Measurements from ENCODE around the gene PCDHGA7. TPM values are rescaled to one million over a fixed set of nuclear protein-coding genes. Genes with fewer than 3 reads are reported as not detected.
"Not testable (repeated sequence)": the region's sequence is repeated elsewhere in the genome, so short reads cannot be mapped to it uniquely, and the experiment has no call there.

The PCDHGA7 gene
- total RNA-seq, 2 donors from 2014 or later = 0.59 to 1.0 TPM

DNA sequence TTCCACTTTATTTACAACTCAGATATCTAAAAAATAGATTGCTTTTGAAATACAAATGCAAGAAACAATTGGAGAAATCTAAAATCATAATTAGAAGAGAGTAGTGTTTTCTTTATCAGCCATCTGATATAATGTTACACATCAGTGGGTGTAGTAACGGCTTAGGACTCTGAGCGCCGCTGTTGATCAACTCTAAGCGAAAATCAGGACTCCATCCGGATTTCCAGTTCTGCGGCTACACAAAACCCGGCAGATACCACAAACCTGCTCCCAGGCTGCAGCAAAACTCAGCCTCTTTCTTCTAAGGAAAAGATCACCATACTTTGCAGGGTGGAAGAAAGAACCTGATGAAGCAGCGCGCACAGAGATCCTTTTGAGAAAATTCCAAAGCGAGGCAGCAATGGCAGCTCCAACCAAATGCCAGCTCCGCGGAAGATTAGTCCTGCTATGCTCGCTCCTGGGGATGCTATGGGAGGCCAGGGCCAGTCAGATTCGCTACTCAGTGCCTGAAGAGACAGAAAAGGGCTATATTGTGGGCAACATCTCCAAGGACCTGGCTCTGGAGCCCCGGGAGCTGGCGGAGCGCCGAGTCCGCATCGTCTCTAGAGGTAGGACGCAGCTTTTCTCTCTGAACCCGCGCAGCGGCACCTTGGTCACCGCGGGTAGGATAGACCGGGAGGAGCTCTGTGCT, 20.2 kb downstream of the PCDHGA7 start, which contains the start of gene PCDHGA9:
Gene PCDHGA9 (plus strand): TSS at position 226 of the 691 bp plus-strand sequence. CDS start 175 bp downstream, at position 401.
- intact Hi-C loops (cut with DNase I) = no loop called here

DNA sequence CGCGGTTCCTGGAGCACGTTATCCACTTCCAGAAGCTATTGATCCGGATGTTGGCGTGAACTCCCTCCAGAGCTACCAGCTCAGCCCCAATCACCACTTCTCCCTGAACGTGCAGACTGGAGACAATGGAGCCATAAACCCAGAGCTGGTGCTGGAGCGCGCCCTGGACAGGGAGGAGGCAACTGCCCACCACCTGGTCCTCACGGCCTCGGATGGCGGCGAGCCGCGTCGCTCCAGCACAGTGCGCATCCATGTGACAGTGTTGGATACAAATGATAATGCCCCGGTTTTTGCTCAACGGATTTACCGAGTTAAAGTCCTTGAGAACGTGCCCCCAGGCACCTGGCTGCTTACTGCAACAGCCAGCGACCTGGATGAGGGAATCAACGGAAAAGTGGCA, 20.8 kb downstream of the PCDHGA7 start:
- intact Hi-C loops (cut with DNase I) = no loop called here
- H3K27ac ChIP-seq = no peak overlapping the region
- TF ChIP-seq, protein P1, sequence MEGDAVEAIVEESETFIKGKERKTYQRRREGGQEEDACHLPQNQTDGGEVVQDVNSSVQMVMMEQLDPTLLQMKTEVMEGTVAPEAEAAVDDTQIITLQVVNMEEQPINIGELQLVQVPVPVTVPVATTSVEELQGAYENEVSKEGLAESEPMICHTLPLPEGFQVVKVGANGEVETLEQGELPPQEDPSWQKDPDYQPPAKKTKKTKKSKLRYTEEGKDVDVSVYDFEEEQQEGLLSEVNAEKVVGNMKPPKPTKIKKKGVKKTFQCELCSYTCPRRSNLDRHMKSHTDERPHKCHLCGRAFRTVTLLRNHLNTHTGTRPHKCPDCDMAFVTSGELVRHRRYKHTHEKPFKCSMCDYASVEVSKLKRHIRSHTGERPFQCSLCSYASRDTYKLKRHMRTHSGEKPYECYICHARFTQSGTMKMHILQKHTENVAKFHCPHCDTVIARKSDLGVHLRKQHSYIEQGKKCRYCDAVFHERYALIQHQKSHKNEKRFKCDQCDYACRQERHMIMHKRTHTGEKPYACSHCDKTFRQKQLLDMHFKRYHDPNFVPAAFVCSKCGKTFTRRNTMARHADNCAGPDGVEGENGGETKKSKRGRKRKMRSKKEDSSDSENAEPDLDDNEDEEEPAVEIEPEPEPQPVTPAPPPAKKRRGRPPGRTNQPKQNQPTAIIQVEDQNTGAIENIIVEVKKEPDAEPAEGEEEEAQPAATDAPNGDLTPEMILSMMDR (IDR thresholded peaks at IDR 0.05) = no peak
- DNase-seq = no peak
- H3K4me1 ChIP-seq = no peaks in the 10 kb centered on the region
- no peaks in the 10 kb centered on the region for H3K36me3 ChIP-seq
- no peak overlapping the region for H3K9ac ChIP-seq (ENCODE audit: low read depth in 2 of 2, low read length in 2 of 2)
- no peak overlapping the region for H3K4me3 ChIP-seq
- H3K27me3 ChIP-seq = no peaks in the 10 kb centered on the region
- H3K9me3 ChIP-seq = no peaks in the 10 kb centered on the region

More for the DNA sequence above, 20.2 kb downstream of the PCDHGA7 start, which contains the start of gene PCDHGA9:
- Histone ChIP-seq H3K27me3 (no peaks in the 10 kb centered on the region), H3K9ac (ENCODE audit: low read depth in 2 of 2, low read length in 2 of 2) (no peak within 1 kb of the TSS), H3K36me3 (no peaks in the 10 kb centered on the region), H3K27ac (no peak within 1 kb of the TSS), H3K4me1 (no peaks in the 10 kb centered on the region), H3K4me3 (no peak within 1 kb of the TSS), H3K9me3 (no peaks in the 10 kb centered on the region)
- TF ChIP-seq, protein P1 (IDR thresholded peaks at IDR 0.05) = no peak
- DNase-seq = no peak

DNA sequence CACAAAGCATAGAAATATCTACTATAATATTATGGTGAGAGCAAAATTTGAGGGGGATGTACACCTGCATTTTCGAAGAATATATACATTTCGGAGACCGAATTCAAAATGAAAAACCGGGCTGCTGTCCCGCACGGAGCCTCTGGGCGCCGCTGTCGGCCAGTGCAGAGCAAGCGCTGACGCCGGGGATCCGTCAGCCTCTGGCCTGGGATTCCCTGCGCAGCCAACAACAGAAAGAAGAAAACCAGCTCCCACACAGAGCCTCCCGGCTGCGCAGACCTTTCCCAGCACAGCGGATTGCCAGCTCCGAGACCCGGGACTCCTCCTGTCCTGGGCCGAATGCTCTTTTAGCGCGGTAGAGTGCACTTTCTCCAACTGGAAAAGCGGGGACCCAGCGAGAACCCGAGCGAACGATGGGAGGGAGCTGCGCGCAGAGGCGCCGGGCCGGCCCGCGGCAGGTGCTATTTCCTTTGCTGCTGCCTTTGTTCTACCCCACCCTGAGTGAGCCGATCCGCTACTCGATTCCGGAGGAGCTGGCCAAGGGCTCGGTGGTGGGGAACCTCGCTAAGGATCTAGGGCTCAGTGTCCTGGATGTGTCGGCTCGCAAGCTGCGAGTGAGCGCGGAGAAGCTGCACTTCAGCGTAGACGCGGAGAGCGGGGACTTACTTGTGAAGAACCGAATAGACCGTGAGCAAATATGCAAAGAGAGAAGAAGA, 25.4 kb downstream of the PCDHGA7 start, which contains the start of gene PCDHGB6:
Gene PCDHGB6 (plus strand): TSS at position 232 of the 716 bp plus-strand sequence. CDS start 182 bp downstream, at position 414.
- H3K9ac ChIP-seq (ENCODE audit: low read depth in 2 of 2, low read length in 2 of 2); intact Hi-C loops (cut with DNase I); H3K4me3 ChIP-seq; H3K27me3 ChIP-seq; H3K9me3 ChIP-seq; H3K4me1 ChIP-seq; H3K36me3 ChIP-seq; H3K27ac ChIP-seq: not testable (repeated sequence)
- peak; percentile 38 for DNase-seq

DNA sequence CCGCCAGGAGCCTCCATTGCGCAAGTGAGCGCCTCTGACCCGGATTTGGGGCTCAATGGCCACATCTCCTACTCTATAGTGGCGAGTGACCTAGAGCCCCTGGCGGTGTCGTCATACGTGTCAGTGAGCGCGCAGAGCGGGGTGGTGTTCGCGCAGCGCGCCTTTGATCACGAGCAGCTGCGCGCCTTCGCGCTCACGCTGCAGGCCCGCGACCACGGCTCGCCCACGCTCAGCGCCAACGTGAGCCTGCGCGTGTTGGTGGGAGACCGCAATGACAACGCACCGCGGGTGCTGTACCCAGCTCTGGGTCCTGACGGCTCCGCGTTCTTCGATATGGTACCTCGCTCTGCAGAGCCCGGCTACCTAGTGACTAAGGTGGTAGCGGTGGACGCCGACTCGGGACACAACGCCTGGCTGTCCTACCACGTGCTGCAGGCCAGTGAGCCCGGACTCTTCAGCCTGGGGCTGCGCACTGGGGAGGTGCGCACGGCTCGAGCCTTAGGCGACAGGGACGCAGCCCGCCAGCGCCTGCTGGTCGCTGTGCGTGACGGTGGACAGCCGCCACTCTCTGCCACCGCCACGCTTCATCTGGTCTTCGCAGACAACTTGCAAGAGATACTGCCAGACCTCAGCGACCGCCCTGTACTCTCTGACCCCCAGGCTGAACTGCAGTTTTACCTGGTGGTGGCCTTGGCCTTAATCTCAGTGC, 27.2 kb downstream of the PCDHGA7 start:
- Histone ChIP-seq H3K27ac (no peak overlapping the region), H3K9me3 (peaks cover 9% of the 10 kb centered on the region), H3K9ac (ENCODE audit: low read depth in 2 of 2, low read length in 2 of 2) (no peak overlapping the region), H3K36me3 (no peaks in the 10 kb centered on the region), H3K4me3 (no peak overlapping the region), H3K27me3 (no peaks in the 10 kb centered on the region), H3K4me1 (no peaks in the 10 kb centered on the region)
- intact Hi-C loops (cut with DNase I) = loop anchor here (10.0 kb wide), 2 partner anchors 115 to 155 kb away; no protein-coding TSS in a partner anchor
- TF ChIP-seq, protein P1 (IDR thresholded peaks at IDR 0.05) = no peak
- no peak for DNase-seq

DNA sequence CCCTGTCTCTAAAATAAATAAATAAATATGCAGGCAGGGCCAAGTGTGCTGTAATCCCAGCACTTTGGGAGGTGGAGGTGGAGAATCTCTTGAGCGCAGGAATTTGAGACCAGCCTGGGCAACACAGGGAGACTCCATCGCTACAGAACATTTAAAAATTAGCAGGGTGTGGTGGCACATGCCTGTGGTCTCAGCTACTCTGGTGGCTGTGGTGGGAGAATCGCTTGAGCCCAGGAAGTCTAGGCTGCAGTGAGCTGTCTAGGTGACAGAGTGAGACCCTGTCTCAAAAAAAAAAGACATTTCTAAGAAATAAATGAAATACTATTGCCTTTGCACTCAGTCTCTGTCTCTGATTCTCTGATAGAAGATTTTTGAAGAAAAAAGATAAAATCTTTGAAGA, 29.0 kb downstream of the PCDHGA7 start:
- Histone ChIP-seq H3K4me1 (no peaks in the 10 kb centered on the region), H3K27me3 (no peaks in the 10 kb centered on the region), H3K27ac (no peak overlapping the region), H3K9ac (ENCODE audit: low read depth in 2 of 2, low read length in 2 of 2) (no peak overlapping the region), H3K4me3 (no peak overlapping the region), H3K36me3 (no peaks in the 10 kb centered on the region), H3K9me3 (peaks cover 9% of the 10 kb centered on the region)
- TF ChIP-seq, protein P1 (IDR thresholded peaks at IDR 0.05) = no peak
- intact Hi-C loops (cut with DNase I) = loop anchor here (10.0 kb wide), 2 partner anchors 113 to 153 kb away; no protein-coding TSS in a partner anchor
- DNase-seq = no peak

Data from colonic mucosa (tissue), 4 donors.